ENCODE measurements around the gene DAB2IP.

GRCh38 chr9:121814594-121814993, 163.2 kb downstream of the DAB2IP start:
- TF ChIP-seq, protein P1, sequence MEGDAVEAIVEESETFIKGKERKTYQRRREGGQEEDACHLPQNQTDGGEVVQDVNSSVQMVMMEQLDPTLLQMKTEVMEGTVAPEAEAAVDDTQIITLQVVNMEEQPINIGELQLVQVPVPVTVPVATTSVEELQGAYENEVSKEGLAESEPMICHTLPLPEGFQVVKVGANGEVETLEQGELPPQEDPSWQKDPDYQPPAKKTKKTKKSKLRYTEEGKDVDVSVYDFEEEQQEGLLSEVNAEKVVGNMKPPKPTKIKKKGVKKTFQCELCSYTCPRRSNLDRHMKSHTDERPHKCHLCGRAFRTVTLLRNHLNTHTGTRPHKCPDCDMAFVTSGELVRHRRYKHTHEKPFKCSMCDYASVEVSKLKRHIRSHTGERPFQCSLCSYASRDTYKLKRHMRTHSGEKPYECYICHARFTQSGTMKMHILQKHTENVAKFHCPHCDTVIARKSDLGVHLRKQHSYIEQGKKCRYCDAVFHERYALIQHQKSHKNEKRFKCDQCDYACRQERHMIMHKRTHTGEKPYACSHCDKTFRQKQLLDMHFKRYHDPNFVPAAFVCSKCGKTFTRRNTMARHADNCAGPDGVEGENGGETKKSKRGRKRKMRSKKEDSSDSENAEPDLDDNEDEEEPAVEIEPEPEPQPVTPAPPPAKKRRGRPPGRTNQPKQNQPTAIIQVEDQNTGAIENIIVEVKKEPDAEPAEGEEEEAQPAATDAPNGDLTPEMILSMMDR (IDR thresholded peaks at IDR 0.05), result no peak
- TF ChIP-seq EZH2 (IDR thresholded peaks at IDR 0.05), result no peak

All from neural progenitor cell (in vitro differentiated cells).